HL-60 (cell line): Measurements from ENCODE around the gene KLHL30.

Experiments used
- DNase-seq, 2 experiments: peaks; one replicate each; pipeline ENCODE4 v3.0.0-alpha.2; 2010 to 2020; ENCODE audit warnings: low read depth in 1 of 2, low spot score in 1 of 2
- H3K27ac ChIP-seq: fragments of 250-450 bp; sonication (Bioruptor Pico); replicated peaks from 2 replicates; pipeline ENCODE4 v1.5.1; 2020; ENCODE audit warnings: mild to moderate bottlenecking, moderate library complexity
- H3K27me3 ChIP-seq: fragments of 250-450 bp; sonication (Bioruptor Pico); 2 replicates; pipeline ENCODE4 v1.5.1; 2021; ENCODE audit warnings: mild to moderate bottlenecking, moderate library complexity; ENCODE audit not compliant: insufficient read depth, poor library complexity, severe bottlenecking
- H3K4me3 ChIP-seq: replicated peaks from 2 replicates; pipeline ENCODE4 v1.5.1; 2011; ENCODE audit warnings: mild to moderate bottlenecking, control low read depth, low read length; ENCODE audit not compliant: insufficient read depth
- GABPA ChIP-seq: IDR thresholded peaks from 2 replicates; pipeline ENCODE4 v1.6.1; 2012; ENCODE audit warnings: low read depth
- POLR2AphosphoS5 ChIP-seq: IDR thresholded peaks from 2 replicates; pipeline ENCODE4 v1.6.1; 2012; ENCODE audit warnings: low read depth
- SPI1 ChIP-seq: IDR thresholded peaks from 2 replicates; pipeline ENCODE4 v1.6.1; 2012; ENCODE audit warnings: low read depth, mild to moderate bottlenecking, borderline replicate concordance
- TF ChIP-seq, protein P1 (sequence below): IDR thresholded peaks from 2 replicates; pipeline ENCODE4 v1.6.1; 2012; ENCODE audit warnings: low read depth; ENCODE audit not compliant: insufficient replicate concordance
- TF ChIP-seq, protein P2 (sequence below): IDR thresholded peaks from one replicate; pipeline ENCODE4 v1.5.1; 2011; ENCODE audit warnings: low read length, control low read depth, inconsistent platforms; ENCODE audit not compliant: insufficient read depth

KLHL30 gene

DNA sequence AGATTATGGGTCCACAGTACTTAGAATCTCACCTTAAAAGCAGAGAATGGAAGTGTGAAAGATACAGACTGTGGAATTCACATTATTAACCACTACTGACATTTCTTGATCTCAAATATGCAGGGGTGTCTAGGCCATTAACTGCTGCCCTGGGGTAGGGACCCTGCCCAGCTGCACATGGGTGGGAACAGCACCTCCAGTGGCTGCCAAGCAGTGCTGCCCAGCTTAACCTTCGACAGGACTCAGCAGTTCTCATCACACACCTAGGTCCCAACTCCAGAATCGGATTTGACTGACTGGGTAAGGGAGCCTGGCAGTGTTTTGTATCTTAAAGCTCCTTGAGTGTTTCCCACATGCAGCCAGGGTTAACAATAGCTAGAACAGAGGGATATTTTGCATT is 35.2 kb downstream of the KLHL30 start:
- TF ChIP-seq GABPA (no peak), POLR2AphosphoS5 (no peak), SPI1 (no peak)
- TF ChIP-seq, protein P1, sequence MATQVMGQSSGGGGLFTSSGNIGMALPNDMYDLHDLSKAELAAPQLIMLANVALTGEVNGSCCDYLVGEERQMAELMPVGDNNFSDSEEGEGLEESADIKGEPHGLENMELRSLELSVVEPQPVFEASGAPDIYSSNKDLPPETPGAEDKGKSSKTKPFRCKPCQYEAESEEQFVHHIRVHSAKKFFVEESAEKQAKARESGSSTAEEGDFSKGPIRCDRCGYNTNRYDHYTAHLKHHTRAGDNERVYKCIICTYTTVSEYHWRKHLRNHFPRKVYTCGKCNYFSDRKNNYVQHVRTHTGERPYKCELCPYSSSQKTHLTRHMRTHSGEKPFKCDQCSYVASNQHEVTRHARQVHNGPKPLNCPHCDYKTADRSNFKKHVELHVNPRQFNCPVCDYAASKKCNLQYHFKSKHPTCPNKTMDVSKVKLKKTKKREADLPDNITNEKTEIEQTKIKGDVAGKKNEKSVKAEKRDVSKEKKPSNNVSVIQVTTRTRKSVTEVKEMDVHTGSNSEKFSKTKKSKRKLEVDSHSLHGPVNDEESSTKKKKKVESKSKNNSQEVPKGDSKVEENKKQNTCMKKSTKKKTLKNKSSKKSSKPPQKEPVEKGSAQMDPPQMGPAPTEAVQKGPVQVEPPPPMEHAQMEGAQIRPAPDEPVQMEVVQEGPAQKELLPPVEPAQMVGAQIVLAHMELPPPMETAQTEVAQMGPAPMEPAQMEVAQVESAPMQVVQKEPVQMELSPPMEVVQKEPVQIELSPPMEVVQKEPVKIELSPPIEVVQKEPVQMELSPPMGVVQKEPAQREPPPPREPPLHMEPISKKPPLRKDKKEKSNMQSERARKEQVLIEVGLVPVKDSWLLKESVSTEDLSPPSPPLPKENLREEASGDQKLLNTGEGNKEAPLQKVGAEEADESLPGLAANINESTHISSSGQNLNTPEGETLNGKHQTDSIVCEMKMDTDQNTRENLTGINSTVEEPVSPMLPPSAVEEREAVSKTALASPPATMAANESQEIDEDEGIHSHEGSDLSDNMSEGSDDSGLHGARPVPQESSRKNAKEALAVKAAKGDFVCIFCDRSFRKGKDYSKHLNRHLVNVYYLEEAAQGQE = no peak
- TF ChIP-seq, protein P2, sequence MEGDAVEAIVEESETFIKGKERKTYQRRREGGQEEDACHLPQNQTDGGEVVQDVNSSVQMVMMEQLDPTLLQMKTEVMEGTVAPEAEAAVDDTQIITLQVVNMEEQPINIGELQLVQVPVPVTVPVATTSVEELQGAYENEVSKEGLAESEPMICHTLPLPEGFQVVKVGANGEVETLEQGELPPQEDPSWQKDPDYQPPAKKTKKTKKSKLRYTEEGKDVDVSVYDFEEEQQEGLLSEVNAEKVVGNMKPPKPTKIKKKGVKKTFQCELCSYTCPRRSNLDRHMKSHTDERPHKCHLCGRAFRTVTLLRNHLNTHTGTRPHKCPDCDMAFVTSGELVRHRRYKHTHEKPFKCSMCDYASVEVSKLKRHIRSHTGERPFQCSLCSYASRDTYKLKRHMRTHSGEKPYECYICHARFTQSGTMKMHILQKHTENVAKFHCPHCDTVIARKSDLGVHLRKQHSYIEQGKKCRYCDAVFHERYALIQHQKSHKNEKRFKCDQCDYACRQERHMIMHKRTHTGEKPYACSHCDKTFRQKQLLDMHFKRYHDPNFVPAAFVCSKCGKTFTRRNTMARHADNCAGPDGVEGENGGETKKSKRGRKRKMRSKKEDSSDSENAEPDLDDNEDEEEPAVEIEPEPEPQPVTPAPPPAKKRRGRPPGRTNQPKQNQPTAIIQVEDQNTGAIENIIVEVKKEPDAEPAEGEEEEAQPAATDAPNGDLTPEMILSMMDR = no peak
- H3K27ac ChIP-seq = no peak overlapping the region
- H3K27me3 ChIP-seq = no peaks in the 10 kb centered on the region
- no peak for DNase-seq
- no peak overlapping the region for H3K4me3 ChIP-seq

DNA sequence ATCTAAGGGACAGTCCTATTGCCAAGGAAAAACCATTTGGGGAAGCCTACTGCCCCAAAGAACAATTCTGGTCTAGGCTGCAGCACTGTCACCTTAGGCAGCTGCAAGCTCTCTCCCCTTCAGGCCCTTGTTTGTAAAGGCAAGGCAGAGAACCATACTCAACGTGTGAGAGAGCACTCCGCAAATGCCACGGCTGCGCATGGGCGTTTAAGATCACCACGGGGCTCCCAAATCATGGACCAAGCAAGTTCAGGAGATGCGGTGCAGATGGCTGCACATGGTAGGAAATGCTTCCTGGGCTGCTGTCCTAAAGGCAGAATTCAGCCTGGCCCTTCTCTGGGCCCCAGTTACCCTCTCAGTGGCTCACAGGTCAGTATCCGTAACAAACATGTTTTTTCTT is 35.8 kb downstream of the KLHL30 start:
- H3K27ac ChIP-seq = no peak overlapping the region
- no peaks in the 10 kb centered on the region for H3K27me3 ChIP-seq
- no peak overlapping the region for H3K4me3 ChIP-seq
- DNase-seq = no peak
- TF ChIP-seq POLR2AphosphoS5 = no peak
- TF ChIP-seq, protein P1 = no peak
- TF ChIP-seq GABPA = no peak
- TF ChIP-seq SPI1 = no peak
- TF ChIP-seq, protein P2 = no peak

DNA sequence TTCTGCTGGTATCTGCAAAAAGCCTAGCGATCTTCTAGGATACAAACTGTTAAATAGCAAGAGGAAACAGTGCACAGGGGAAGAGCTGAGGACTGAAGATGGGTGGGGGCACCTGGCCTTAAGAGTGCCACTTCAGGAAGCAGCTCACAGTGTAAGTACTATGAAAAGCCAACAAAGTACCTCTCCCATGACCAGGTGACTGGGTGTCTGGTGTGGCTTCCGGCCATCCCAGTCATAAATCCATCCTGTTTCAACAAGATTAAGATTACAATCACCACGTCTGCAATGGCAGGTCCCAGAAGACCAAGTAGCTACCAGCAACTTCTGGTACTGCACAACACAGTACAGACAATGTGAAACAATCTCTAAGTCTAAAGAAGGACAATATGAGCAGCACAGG is 36.2 kb downstream of the KLHL30 start:
- Histone ChIP-seq H3K27ac (no peak overlapping the region), H3K27me3 (no peaks in the 10 kb centered on the region)
- TF ChIP-seq, protein P2 = no peak
- TF ChIP-seq POLR2AphosphoS5 (no peak), GABPA (no peak), SPI1 (no peak)
- TF ChIP-seq, protein P1 = no peak

More for the DNA sequence above, 36.2 kb downstream of the KLHL30 start:
- DNase-seq = no peak
- H3K4me3 ChIP-seq = no peak overlapping the region
